Activated gamma-delta T cell treated with anti-CD3 and anti-CD28 coated beads, Interleukin-2, amount 50 U/mL, for 16 hours (primary cell): Measurements from ENCODE around the gene SDCCAG8.
A peak's percentile ranks its signal among the peaks of the same experiment; 100 is the strongest.

Experiments used
- DNase-seq: peaks from one replicate; pipeline ENCODE4 v3.0.0-alpha.2; 2020; ENCODE audit warnings: low read depth

Gene SDCCAG8

DNA sequence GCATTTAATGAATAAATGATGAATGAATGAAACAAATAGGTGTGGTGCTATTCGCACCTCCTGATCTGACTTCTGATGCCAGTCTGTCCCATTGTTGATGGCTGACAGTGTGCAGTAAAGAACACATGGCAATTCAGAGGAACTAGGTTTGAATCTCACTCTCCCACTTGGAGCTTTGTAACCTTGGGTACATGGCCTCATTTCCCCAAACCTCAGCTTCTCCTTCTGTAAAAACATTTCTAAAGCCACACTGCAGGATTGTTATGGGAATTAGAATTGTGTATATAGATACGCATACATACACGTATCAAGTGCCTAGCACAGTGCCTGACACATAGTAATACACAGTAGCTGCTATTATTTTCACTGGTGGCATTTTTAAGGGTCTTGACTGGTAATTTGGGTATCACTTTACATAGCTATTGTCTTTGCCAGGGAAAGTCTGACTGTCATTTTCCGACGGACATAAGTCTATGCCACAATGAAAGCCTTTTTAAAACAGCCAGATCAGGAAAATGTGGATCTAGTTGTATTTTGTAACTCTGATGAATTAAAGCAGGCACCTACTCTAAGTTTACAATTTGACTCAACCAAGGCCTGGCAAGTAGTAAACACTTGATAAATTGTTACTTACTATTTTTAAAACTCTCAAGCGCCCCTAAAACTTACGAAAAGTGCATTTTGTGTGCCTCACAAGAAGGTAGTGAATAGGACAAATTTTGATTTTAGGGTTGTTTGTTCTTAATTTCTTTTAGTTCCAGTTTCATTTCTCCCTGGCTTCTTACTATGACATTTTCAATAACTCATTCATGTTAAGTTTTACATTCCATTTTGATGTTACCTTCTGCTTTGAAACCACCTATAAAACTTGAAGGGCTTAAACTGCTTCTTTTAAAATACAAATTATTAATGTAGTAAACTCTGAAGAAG is 164.4 kb downstream of the SDCCAG8 start:
- no peak for DNase-seq

DNA sequence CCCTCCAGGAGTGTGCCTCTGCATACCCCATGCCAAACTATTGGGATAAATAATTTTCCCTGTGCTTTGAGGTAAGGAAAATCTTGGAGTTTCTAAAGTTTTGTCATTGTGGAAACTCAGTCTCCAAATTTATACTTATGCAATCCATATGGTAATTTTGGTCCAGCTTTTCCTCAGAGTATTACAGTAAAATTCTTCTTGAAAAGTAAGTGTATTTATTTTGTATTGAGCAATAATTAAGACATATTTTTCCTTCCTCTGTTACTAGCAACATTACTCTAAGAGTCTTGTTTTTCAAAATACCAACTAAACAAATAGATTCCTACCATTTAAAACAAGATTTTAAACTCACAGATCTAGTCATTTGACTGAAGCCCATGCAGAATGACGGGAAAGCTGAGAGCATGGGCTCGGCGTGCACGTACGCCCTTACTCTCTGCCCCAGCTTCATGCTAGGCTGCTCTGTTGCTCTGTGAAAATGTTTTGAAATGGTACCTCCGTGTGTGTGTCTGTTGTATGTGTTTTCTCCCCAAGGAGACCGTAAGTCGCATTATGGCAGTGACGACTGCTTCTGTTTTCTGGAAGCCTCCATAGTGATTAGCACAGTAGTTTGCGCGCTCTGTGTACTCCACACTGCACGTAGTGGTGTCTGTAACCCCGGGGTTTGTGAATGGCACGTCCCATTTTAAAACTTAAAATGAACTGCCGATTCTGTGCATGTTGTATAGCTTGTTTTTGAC is 165.3 kb downstream of the SDCCAG8 start:
- DNase-seq = no peak

DNA sequence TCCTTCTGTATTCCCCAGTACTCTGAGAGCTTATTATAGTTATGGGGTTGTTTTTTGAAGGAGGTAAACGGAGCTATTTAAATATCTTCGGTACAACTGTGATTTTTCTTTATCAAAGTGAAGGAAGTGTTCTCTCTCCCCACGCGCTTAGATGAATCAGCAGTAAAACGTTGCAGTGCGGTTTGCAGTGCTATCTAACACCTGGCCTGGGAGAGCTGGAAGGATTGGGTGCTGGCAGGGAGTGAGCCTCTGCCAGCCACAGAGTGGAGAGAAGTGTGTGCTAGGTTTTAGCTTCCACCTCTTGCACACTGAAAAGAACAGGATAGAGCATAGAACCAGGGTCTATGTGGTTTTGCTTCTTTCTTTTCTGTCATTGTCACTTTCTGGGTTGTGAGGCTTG is 165.9 kb downstream of the SDCCAG8 start:
- peak; percentile 35 for DNase-seq

DNA sequence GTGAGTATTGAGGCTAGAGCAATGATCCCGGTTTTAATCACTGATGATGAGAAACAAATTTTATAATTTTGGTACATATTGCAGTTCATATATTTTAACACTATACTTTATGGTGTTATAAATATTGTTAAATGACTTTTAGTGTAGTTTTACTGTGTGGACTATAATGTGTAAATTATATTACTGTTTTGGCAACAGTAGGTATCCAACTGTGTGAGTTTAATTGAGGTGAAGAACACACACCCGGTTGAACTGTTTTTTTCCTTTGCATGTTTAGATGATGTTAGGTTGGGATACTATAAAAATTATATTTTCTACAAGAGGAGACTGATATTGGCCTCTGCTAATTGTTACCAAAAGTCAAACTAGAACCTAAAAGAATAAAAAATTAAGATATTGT is 166.5 kb downstream of the SDCCAG8 start:
- no peak for DNase-seq

DNA sequence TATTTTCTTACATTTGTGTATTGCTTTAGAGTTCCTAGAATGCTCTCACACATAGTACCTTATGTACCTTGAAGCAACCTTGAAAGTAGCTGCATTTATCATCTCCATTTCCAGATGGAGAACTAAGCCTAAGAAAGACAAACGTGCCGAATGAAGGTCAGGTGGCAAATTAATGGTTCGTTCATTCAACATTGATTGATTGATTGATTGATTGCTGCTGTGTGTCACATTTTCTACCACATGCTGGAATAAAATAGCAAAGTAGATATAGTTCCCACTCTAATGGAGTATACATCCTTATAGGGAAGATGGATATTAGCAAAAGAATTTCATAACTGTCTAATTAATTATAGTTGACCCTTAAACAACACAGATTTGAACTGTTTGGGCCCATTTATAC is 172.2 kb downstream of the SDCCAG8 start:
- DNase-seq = no peak

DNA sequence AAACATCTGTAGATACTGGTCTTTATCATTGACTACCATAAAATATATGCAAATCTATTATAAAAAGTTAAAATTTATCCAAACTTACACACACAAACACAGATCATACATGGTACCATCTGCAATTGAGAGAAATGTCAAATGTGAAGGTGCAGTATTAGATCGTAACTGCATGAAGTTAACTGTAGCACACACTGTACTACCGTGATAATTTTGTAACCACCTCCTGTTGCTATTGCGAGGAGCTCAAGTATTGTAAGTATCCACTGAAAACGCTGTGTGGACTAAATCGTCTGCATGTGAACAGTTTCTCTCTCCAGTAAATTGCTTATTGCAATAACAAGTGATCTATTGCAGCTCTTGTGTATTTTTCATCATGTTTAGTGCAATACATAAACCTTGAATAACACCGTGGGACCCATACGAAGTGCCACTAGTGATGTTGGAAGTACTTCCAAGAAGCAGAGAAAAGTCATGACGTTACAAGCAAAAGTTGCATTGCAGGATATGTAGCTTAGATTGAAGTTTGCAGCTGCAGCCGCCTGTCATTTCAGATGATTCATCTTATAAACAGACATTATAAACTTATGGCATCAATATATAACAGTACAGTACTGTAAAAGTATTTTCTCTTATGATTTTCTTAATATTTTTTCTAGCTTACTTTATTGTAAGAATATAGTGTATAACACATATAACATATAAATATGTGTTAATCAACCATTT is 172.9 kb downstream of the SDCCAG8 start:
- no peak for DNase-seq

DNA sequence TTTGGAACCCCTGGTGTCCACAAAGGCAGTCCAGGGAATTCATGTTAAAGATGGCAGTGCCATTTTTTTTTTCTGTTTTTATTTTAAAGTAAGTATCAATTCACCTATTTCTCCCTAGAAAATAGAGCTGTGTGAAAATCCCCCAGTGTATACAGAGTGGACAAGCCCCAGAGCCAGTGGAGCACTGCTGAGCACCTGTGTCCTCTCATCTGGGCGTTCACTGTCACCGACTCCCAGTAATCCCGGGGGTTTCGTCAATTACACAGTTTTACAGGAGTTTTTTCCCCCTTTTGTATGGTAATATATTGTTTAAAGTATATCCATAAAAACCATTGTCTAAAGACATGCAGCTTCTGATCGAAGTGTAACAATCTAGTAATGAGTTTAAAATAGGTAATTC is 175.8 kb downstream of the SDCCAG8 start:
- no peak for DNase-seq

DNA sequence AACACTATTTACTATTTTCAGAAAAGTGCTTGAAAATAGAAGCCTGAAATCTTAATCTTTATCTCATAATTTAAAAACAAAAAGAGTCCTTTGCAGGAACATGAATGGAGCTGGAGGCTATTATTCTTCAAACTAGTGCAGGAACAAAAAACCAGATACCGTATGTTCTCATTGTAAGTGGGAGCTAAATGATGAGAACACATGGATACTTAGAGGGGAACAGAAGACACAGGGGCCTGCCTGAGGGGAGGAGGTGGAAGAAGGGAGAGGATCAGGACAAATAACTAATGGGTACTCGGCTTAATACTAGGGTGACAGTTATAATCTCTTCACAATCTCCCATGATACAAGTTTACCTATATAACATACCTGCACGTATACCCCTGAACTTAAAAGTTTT is 176.3 kb downstream of the SDCCAG8 start:
- DNase-seq = no peak

DNA sequence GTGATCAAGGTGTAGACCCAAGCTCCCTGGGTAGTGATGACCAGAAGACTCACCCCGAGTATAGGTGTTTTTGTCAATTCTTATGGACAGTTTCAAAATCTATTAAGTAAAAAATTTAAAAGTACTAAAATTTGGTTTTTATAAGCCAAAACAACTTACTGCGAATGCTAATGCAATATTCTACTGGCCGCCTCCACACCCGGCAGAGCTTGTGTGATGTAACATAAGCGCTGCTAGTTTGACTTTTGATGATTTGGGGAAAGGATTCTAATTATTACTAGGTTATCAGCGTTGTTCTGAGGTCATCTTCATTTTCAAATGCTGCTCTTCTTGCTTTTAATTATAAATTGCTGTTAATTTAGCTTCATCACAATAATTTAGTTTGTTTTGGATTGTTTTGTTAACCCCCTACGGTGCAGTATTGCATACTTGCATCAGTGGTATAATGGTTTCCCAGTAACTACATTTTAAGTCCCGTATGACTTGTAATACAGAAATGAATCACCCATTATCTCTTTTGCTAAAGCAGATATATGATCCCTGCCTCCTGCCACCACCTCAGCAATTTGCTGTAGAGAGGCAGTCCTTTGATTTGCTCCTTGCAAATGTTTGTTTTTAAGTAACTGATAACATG is 178.0 kb downstream of the SDCCAG8 start:
- DNase-seq = no peak

DNA sequence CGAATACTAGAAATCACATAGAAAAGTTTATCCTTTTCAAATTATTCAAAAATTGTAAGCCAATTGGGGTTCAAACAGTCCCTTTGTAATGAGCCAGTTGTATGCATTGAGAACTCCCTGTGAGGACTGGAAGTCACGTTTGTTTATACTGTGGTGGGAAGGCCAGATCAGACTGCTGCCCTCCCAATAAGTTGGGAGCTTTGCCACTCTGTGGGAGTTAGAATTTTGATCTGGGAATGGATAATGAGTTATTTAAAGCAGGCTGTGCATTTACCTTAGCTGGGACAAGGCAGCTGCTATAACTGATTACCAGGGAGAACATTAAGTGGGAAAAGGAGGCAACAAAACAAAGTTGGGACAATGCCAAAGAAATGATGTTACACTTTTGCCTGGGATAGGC is 178.8 kb downstream of the SDCCAG8 start:
- no peak for DNase-seq

DNA sequence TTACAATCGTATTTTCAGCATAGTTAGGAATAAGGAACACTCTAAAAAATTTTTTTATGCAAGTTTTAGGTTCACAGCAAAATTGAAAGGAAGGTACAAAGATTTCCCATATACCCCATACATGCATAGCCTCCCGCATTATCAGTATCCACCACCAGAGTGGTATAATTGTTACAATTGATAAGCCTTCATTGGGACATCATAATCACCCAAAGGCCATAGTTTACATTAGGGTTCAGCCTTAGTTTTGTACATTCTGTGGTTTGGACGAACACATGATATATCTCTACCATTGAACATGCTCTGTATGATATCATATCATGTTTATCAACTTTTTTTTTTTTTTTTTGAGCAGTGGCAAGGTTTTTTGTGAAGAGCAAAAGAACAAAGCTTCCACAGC is 180.0 kb downstream of the SDCCAG8 start:
- DNase-seq = no peak

DNA sequence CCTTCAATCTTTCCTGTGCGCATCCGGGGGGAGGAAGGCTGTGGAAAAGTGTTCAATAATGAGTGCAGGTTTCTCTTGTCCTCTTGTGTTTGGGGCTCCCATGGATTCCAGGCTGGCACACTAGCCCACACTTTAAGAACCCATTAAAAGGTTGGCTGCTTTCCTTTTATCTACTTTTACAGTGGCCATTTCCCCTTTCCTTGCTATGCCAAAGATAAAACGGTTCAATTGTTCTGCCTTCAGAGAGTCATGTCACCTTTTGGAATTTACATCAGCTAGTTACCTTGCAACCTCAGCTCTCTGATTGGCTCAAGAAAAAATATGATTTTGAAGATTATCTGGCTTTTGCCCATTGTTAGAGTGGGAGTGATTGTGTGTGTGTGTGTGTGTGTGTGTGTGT is 182.3 kb downstream of the SDCCAG8 start:
- DNase-seq = no peak

DNA sequence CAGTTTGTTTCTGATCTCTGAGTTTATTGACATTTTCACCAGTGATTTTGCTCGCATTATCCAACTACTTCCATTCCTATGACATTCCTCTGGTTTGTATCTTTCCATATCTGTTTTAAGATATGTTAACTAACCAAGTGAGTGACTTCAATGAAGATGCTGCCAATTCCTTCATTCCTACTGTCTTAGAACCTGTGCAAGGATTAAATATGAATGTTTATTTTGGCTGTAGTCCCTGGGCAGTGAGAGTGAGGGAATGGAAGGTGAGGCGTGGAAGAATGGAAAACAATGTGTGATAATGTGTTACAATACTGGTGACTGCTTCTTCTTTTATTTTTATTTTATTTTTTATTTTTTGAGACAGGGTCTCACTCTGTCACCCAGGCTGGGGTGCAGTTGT is 183.0 kb downstream of the SDCCAG8 start:
- no peak for DNase-seq

DNA sequence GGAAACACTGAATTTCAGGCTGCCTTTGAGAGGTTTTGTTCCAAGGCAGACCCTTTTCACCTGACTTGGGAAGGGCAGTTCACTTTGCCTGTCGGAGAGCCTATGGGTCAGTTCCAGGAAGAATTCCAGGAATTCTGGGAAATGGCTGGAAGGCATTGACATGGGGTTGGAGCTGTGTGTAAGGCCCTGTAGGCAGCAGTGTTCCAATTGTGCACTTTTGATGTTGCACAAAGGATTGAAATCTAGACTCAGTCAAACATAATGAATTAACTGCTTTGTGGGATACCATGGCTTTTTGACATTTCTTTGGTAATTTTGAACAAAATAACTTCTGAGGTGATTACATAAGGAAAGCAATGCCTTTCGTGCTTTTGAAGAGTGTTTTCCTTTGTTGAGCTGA is 184.6 kb downstream of the SDCCAG8 start:
- no peak for DNase-seq

DNA sequence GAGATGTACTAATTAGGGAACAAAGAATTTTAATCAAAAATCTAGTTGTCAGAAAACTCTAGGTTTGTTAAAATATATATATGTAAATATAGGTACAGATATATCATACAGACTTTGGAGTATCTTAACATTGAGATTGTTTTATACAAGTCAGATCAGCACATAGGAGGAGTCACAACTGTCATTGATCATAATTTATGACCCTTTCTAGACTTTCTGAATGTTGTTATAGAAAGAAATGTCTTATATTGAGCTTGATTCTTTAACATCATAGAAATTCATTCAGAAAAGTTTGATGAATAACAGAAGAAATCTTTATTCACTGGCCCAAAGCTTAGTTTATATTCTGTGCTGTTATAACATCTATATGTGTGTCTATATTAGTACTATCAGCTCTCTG is 185.8 kb downstream of the SDCCAG8 start:
- no peak for DNase-seq

DNA sequence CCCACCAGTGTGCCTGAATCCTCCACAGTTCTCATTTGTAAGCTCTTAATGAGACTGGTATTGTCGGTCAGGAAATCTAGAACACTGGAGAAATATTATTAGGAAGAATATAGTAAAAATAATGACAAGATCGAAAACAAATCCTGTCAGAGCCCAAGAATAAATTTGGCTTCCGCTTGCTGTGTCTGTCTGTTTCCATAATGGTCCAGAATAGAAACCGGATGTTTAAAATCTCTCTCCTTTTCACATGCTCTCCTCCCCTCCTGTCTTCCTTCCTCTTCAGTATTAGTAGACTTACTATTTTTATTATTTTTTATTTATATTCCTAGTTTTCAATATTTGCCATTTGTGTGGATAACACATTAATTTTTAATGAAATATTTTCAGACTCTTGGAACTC is 187.7 kb downstream of the SDCCAG8 start:
- no peak for DNase-seq

DNA sequence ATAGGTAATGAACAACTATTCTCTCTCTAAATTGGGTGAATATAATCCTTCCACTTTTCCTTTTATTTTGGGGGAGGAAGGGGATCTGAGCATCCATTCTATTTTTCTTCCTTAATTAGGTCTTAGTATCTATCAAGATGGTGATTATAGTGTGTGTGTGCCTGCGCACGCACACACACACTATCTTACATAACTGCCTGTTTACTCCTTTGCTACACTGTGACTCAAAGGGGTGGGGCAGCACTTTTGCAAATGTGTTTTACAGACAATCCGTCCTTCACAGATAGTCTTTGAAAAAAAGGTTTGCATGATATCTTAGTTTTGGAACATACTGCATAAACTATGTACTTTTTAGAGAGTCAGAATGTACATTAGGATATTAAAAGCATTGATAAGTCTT is 191.5 kb downstream of the SDCCAG8 start:
- DNase-seq = no peak

DNA sequence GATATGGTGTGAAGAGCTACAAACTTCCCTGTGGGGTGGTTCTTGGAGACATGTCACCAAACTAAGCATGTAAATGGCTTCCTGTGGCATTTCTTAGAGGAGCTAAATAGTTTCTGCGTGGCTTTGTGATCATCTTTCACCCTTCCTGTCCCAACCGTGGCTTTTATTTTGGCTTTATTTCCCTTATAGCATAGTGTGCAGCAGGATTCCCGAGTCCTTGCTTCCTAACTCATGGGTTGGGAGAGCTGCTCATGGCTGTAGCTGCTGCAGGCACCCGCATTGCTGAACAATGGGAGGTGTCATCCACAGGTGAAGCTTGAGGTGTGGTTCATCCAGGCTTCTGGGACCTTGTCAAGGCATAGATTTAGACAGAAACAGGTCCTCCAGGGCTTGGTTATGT is 192.0 kb downstream of the SDCCAG8 start:
- DNase-seq = no peak

DNA sequence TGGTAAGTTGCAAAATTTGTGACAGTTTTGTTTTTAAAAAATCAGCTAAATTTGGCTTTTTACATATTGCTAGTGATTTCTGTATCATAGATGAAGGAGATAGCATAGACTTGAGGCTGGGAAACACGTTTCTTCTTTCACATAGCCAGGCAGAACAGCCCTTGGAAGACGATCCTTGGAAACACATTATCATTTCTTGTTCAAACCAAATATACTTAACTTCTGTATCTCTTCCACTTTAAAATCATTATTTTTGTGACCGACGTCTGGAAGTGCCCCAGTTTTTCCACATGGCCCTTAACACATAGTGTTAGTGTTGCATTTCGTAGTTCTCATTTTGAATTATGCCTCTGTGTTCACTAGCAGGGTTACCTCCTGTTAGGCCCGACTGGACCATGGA is 193.5 kb downstream of the SDCCAG8 start:
- no peak for DNase-seq

DNA sequence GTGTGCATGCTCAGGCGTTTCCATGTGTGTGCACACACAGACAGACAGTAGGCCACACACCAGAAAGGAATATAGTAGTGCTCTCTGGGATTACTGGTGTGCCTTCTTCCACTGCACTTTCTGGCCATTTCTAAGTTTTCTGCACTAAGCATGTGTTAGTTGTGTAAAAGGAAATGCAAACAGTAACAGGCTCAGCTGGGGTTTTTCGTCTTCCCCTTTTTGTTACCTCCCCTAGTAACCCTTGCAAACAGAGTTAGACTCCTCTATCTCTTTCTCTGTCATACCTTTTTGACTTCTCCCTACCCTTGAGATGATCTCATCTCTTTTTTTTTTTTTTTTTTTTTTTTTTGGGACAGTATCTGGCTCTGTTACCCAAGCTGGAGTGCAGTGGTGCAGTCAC is 196.3 kb downstream of the SDCCAG8 start:
- no peak for DNase-seq

DNA sequence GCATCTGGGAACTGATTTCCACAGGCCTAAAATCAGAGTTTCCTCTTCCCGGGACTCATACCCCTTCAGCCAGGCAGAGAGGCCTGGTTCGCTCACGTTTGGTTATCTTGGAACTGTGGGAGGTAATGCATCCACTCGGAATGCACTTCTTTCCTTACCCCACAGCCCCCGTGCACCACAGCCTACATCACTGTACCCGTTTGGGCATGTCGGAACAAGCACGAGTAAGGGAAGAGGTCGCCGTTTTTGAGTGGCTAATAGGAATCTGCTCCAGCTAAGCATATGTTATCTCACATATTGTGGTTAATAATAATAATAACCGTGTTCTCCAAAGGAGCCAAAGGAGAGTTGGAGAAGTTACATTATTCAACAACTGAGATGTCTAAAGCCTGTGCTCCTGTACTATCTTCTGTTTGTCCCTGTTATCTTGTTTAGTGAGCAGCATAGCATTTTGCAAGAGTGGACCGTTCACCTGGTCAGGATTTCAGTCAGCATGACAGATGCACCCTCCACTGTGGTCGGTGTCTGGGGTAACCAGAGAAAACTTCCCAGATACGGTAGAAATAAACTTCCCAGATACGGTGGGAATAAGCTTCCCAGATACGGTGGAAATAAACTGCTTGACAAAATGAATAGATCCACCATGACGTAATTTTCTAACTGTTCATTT is 198.6 kb downstream of the SDCCAG8 start:
- no peak for DNase-seq
